Pancreas (tissue), 10 donors: ENCODE data around the gene HPD. TPM values are rescaled to one million over a fixed set of nuclear protein-coding genes. Genes with fewer than 3 reads are reported as not detected.

ENCODE experiments used
- ATAC-seq, 4 donors: fragments of 200-7000 bp; cut with Tn5 transposase; one replicate each; pipeline versions ENCODE4 v1.8.0 to v1.9.1; 2020; ENCODE audit warnings: mild to moderate bottlenecking in 4 of 4, moderate library complexity in 4 of 4
- DNase-seq, 6 donors: peaks; one replicate each; pipeline ENCODE4 v3.0.0-alpha.2; 2020
- FAIRE-seq: peaks from 2 replicates; lab custom pipeline; 2012; peaks lifted over from hg19 to GRCh38; lab: Jason Lieb, UNC
- H3K27ac ChIP-seq, 4 donors: fragments of 200-600 bp; sonication (generic); 1 replicate in 3 of 4; 2 replicates in 1 of 4; pipeline versions ENCODE4 v1.5.0 to v1.8.0; 2020
- H3K27me3 ChIP-seq, 4 donors: fragments of 200-600 bp; one replicate each; pipeline ENCODE4 v1.8.0; 2021
- H3K36me3 ChIP-seq, 3 donors: fragments of 200-600 bp; sonication (generic) in 1 of 3; one replicate each; pipeline versions ENCODE4 v1.5.0 to v1.8.0; 2020 to 2021
- H3K4me1 ChIP-seq, 3 donors: fragments of 200-600 bp; one replicate each; pipeline ENCODE4 v1.8.0; 2021
- H3K4me3 ChIP-seq, 4 donors: fragments of 200-600 bp; sonication (generic) in 2 of 4; one replicate each; pipeline versions ENCODE4 v1.5.0 to v1.8.0; 2020 to 2021
- H3K9me3 ChIP-seq, 4 donors: fragments of 200-600 bp; one replicate each; pipeline ENCODE4 v1.8.0; 2021
- CTCF ChIP-seq, 4 donors: fragments of 200-600 bp; sonication (generic) in 3 of 4; IDR thresholded peaks; one replicate each; pipeline versions ENCODE4 v1.5.0 to v1.8.0; 2021; ENCODE audit warnings: antibody characterized with exemption in 4 of 4
- WGBS, 2 donors: extraction: QIAGEN DNeasy Blood & Tissue Kit; methylation state at CpG; one replicate each; pipeline ENCODE4 v1.1.7; 2013; 5-methylcytosine and 5-hydroxymethylcytosine counted together
- intact Hi-C, 3 donors: fragments of 100-400 bp; cut with DNase I; formaldehyde crosslinking; loops; one replicate each; pipeline versions ENCODE4 v1.11.1 to v1.14.2; 2022
- polyA plus RNA-seq, 2 donors: library from polyadenylated mRNA; stranded (reverse); fragments of 200-250 nt; gene quantifications; one replicate each; pipeline ENCODE4 v1.2.3, GENCODE V29; 2013
- total RNA-seq, 6 donors: library from RNA; stranded (reverse); fragmentation: NEBNext Ultra II Directional in 4 of 6; extraction: Animal tissue kit (Norgen Biotek cat#: 25700) in 4 of 6; gene quantifications; one replicate each; pipeline versions ENCODE4 v1.2.1 to v1.2.4, GENCODE V29; 2021 to 2023
- donor health status: healthy with polysubstance abuse.
- donor health status: DM: no; HTN: no; CAD: no; lungs with moderate emphysema.
- donor health status: DM: no; HTN: no; CAD: no.
- donor health status: control.
- donor health status: control.
- donor health status: Bipolar disorder and iron deficiency.
- donor health status: DM: yes; HTN: yes; CAD: no.
- donor health status: DM: no; HTN: no; CAD: no.
- donor health status: DM: no; HTN: no; CAD: no.
- donor health status: DM: yes; HTN: yes; CAD: no.

Gene HPD
- total and polyA plus RNA-seq, 8 donors = 0.71 to 3.9 (median 2.5) TPM

GRCh38 chr12:121837680-121838079, 21.0 kb downstream of the HPD start:
- intact Hi-C loops = no loop called here
- FAIRE-seq = no peak

GRCh38 chr12:121831571-121832245, 27.0 kb downstream of the HPD start:
- Histone ChIP-seq H3K9me3 (no peaks in the 10 kb centered on the region), H3K27ac (no peak overlapping the region), H3K27me3 (no peaks in the 10 kb centered on the region), H3K36me3 (peaks cover 5 to 42% (median 16%) of the 10 kb centered on the region in 3 donors), H3K4me3 (no peak overlapping the region), H3K4me1 (no peaks in the 10 kb centered on the region)
- FAIRE-seq (no peak), DNase-seq (no peak), ATAC-seq (no peak)
- intact Hi-C loops = no loop called here
- 92 to 94% methylated on average over 19 of the region's 19 CpGs for WGBS, 2 donors
- TF ChIP-seq CTCF (IDR thresholded peaks at IDR 0.05) = no peak

More at GRCh38 chr12:121837680-121838079, 21.0 kb downstream of the HPD start:
- DNase-seq (no peak), ATAC-seq (no peak)
- Histone ChIP-seq H3K9me3 (no peaks in the 10 kb centered on the region), H3K4me1 (peaks cover 0 to 7% (median 0%) of the 10 kb centered on the region in 3 donors), H3K27ac (no peak overlapping the region), H3K36me3 (no peaks in the 10 kb centered on the region), H3K27me3 (no peaks in the 10 kb centered on the region), H3K4me3 (no peak overlapping the region)
- 62 to 69% methylated on average over 4 of the region's 4 CpGs for WGBS, 2 donors
- TF ChIP-seq CTCF (IDR thresholded peaks at IDR 0.05) = no peak

- Histone ChIP-seq H3K4me1 (no peaks in the 10 kb centered on the region), H3K27ac (no peak overlapping the region), H3K27me3 (no peaks in the 10 kb centered on the region), H3K9me3 (no peaks in the 10 kb centered on the region), H3K36me3 (peaks cover 5 to 43% (median 16%) of the 10 kb centered on the region in 3 donors), H3K4me3 (no peak overlapping the region)
- no peak for TF ChIP-seq CTCF (IDR thresholded peaks at IDR 0.05)
- ATAC-seq (no peak), FAIRE-seq (no peak), DNase-seq (no peak)
- intact Hi-C loops = no loop called here
- 85 to 89% methylated on average over 29 of the region's 29 CpGs for WGBS, 2 donors
These were observed 27.9 kb downstream of the HPD start for GRCh38 chr12:121830588-121831265.

- Histone ChIP-seq H3K4me3 (no peak overlapping the region), H3K4me1 (no peaks in the 10 kb centered on the region), H3K36me3 (peaks cover 5 to 43% (median 16%) of the 10 kb centered on the region in 3 donors), H3K27ac (no peak overlapping the region), H3K9me3 (no peaks in the 10 kb centered on the region), H3K27me3 (no peaks in the 10 kb centered on the region)
- WGBS, 2 donors = 91 to 93% methylated on average over 23 of the region's 23 CpGs
- intact Hi-C loops = no loop called here
- no peak for ATAC-seq
- TF ChIP-seq CTCF (IDR thresholded peaks at IDR 0.05) = no peak
- no peak for DNase-seq
- no peak for FAIRE-seq
These were observed 28.5 kb downstream of the HPD start for GRCh38 chr12:121830134-121830533.
